ENCODE measurements around the gene SDK1. TPM values are rescaled to one million over a fixed set of nuclear protein-coding genes. Genes with fewer than 3 reads are reported as not detected.

Gene SDK1
- total RNA-seq, 2 experiments from 2014 or later = 0.19 to 0.36 TPM

DNA sequence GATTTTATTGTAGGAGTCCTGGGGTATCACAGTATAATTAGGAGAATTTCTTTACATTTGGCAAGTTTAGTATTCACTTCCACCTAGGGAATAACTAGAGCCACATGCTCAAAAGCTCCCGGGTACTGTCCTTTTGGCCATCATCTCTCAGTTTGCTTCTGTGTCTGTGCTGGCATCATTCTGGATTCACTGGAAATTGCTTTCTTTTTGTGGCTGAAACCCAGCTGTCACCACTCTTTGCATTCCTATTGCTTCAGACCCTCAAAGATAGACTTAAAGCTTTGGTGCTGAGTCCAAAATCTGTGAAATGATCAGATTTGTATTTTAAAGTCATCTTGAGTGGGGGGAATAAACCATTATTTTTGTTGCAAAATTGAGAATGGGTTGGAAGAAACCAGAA is 8.9 kb downstream of the SDK1 start:
- H3K27ac ChIP-seq (ENCODE audit: low read depth, low read length, poor library complexity, severe bottlenecking) = no peak overlapping the region
- no peaks in the 10 kb centered on the region for H3K9me2 ChIP-seq (ENCODE audit: insufficient read depth, low read length)
- no peaks in the 10 kb centered on the region for H4K20me1 ChIP-seq (ENCODE audit: insufficient read depth, low read length)
- no peak overlapping the region for H2AFZ ChIP-seq (ENCODE audit: low read length)
- BruUV-seq (replicated peaks) = no TSS peak
- no peaks in the 10 kb centered on the region for H3K79me2 ChIP-seq (ENCODE audit: insufficient read depth, low read depth, low read length)
- H3K9me3 ChIP-seq (ENCODE audit: low read length) = no peaks in the 10 kb centered on the region
- ChIA-PET CTCF (ENCODE audit: unreplicated experiment) (no interaction called here), POLR2A (no interaction called here)
- H3K4me3 ChIP-seq (ENCODE audit: low read depth, low read length, poor library complexity, severe bottlenecking) = no peak overlapping the region
- DNase-seq (ENCODE audit: low spot score) = no peak
- H3K36me3 ChIP-seq (ENCODE audit: insufficient read depth, low read length) = no peaks in the 10 kb centered on the region
- no peak for TF ChIP-seq EZH2phosphoT487 (IDR thresholded peaks at IDR 0.05; ENCODE audit: borderline replicate concordance, low read depth, low read length)
- TF ChIP-seq, protein P1, sequence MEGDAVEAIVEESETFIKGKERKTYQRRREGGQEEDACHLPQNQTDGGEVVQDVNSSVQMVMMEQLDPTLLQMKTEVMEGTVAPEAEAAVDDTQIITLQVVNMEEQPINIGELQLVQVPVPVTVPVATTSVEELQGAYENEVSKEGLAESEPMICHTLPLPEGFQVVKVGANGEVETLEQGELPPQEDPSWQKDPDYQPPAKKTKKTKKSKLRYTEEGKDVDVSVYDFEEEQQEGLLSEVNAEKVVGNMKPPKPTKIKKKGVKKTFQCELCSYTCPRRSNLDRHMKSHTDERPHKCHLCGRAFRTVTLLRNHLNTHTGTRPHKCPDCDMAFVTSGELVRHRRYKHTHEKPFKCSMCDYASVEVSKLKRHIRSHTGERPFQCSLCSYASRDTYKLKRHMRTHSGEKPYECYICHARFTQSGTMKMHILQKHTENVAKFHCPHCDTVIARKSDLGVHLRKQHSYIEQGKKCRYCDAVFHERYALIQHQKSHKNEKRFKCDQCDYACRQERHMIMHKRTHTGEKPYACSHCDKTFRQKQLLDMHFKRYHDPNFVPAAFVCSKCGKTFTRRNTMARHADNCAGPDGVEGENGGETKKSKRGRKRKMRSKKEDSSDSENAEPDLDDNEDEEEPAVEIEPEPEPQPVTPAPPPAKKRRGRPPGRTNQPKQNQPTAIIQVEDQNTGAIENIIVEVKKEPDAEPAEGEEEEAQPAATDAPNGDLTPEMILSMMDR (conservative IDR thresholded peaks at IDR 0.05; ENCODE audit: low read length) = no peak
- H3K4me1 ChIP-seq (ENCODE audit: insufficient read depth, low read length, poor library complexity, severe bottlenecking) = no peaks in the 10 kb centered on the region
- H3K4me2 ChIP-seq (ENCODE audit: low read length) = no peak overlapping the region
- intact Hi-C loops (cut with micrococcal nuclease; ENCODE audit: unreplicated experiment) = loop anchor here (10.0 kb wide), 1 partner anchor 445 kb away; no protein-coding TSS in a partner anchor

DNA sequence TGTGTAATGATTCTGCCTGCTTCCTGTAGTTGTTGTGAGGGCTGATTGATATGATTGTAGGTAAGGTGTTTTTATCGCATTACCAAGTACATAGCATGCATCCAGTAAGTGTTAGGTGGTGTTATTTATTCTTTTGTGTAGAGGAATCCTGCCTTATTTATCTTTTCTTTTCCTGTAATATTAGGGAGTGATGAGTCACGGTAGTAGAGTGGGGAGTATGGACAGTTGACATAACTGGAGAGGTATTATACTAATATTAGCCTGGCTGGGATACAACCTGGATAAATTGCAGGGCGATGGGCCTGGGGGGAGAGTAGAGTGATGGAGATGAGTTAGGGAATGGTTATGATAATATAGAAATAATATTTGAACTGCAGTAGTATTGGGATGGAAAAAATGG is 9.8 kb downstream of the SDK1 start:
- H3K4me2 ChIP-seq (ENCODE audit: low read length) = no peak overlapping the region
- CTCF ChIA-PET (ENCODE audit: unreplicated experiment) = no interaction called here

DNA sequence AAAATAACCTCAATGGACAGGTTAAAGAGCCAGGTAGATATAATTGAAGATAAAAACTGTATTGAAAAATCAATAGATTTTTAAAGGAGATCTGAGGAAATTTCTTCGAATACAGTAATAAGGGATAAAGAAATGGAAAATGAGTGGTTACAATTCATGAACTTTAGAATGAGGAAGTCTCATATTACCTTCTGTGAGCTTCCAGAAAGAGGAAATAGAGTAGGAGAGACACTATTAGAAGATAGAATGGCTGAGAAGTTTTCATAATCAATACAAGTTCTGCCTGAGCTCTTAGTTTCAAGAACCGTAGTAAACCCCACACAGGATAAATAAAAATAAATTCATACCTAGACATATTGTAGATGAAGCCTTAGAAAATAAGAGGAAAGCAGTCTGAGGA is 11.5 kb downstream of the SDK1 start:
- Histone ChIP-seq H3K9me3 (ENCODE audit: low read length) (no peaks in the 10 kb centered on the region), H4K20me1 (ENCODE audit: insufficient read depth, low read length) (no peaks in the 10 kb centered on the region), H3K4me1 (ENCODE audit: insufficient read depth, low read length, poor library complexity, severe bottlenecking) (no peaks in the 10 kb centered on the region), H3K4me3 (ENCODE audit: low read depth, low read length, poor library complexity, severe bottlenecking) (no peak overlapping the region), H3K4me2 (ENCODE audit: low read length) (no peak overlapping the region), H2AFZ (ENCODE audit: low read length) (no peak overlapping the region), H3K27ac (ENCODE audit: low read depth, low read length, poor library complexity, severe bottlenecking) (no peak overlapping the region), H3K36me3 (ENCODE audit: insufficient read depth, low read length) (no peaks in the 10 kb centered on the region), H3K9me2 (ENCODE audit: insufficient read depth, low read length) (no peaks in the 10 kb centered on the region), H3K79me2 (ENCODE audit: insufficient read depth, low read depth, low read length) (no peaks in the 10 kb centered on the region)
- POLR2A ChIA-PET = no interaction called here
- CTCF ChIA-PET (ENCODE audit: unreplicated experiment) = no interaction called here
- intact Hi-C loops (cut with micrococcal nuclease; ENCODE audit: unreplicated experiment) = no loop called here
- no peak for DNase-seq (ENCODE audit: low spot score)
- TF ChIP-seq EZH2phosphoT487 (IDR thresholded peaks at IDR 0.05; ENCODE audit: borderline replicate concordance, low read depth, low read length) = no peak
- TF ChIP-seq, protein P1 (conservative IDR thresholded peaks at IDR 0.05; ENCODE audit: low read length) = no peak
- BruUV-seq (replicated peaks) = no TSS peak

More for the DNA sequence above, 9.8 kb downstream of the SDK1 start:
- Histone ChIP-seq H2AFZ (ENCODE audit: low read length) (no peak overlapping the region), H3K4me1 (ENCODE audit: insufficient read depth, low read length, poor library complexity, severe bottlenecking) (no peaks in the 10 kb centered on the region), H3K4me3 (ENCODE audit: low read depth, low read length, poor library complexity, severe bottlenecking) (no peak overlapping the region), H3K27ac (ENCODE audit: low read depth, low read length, poor library complexity, severe bottlenecking) (no peak overlapping the region), H3K36me3 (ENCODE audit: insufficient read depth, low read length) (no peaks in the 10 kb centered on the region), H4K20me1 (ENCODE audit: insufficient read depth, low read length) (no peaks in the 10 kb centered on the region), H3K79me2 (ENCODE audit: insufficient read depth, low read depth, low read length) (no peaks in the 10 kb centered on the region), H3K9me2 (ENCODE audit: insufficient read depth, low read length) (no peaks in the 10 kb centered on the region), H3K9me3 (ENCODE audit: low read length) (no peaks in the 10 kb centered on the region)
- DNase-seq (ENCODE audit: low spot score) = no peak
- BruUV-seq (replicated peaks) = no TSS peak
- intact Hi-C loops (cut with micrococcal nuclease; ENCODE audit: unreplicated experiment) = no loop called here
- POLR2A ChIA-PET = interaction anchor here (0.5 kb wide), 1 partner anchor 373 kb away, joined by 3 read pairs; no protein-coding TSS in a partner anchor
- TF ChIP-seq, protein P1 (conservative IDR thresholded peaks at IDR 0.05; ENCODE audit: low read length) = no peak
- no peak for TF ChIP-seq EZH2phosphoT487 (IDR thresholded peaks at IDR 0.05; ENCODE audit: borderline replicate concordance, low read depth, low read length)

Data from OCI-LY7 (cell line).